ENCODE results near the gene SHOC2. TPM values are rescaled to one million over a fixed set of nuclear protein-coding genes. Genes with fewer than 3 reads are reported as not detected.

The SHOC2 gene
- total and polyA plus RNA-seq, 7 donors: 20.0 to 45.8 (median 35.4) TPM

DNA sequence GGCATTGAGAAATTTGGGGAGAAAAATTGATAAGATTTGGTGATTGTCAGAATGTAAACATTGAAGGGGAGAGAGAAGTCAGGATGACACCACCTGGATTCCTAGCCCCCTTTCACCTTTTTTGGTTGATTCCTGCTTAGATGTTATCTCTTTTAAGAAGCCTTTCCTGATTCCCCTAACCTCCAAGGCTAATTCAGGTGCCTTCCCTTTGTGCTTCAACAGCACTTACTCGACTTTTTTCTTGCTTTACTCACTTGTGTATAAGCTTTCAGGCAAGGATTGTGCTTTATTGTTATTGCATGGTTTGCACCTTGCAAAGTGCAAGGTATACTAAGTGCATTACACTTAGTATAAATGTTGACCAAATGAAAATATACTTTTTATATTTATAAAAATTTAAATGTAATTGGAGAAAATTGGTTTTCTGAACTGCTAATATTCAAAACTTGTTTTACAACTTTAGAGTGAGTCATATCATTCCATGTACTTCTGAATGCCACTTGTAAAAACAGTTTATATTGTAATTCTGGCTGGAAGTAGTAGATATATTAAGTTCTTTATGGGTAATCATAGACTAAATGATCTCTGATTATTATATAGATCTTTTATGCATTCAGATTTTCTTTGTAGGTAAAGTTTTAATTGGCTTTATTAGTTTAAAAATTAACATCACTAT lies 13.2 kb downstream of the SHOC2 start:
- Histone ChIP-seq H3K27ac (no peak overlapping the region), H3K4me1 (peaks cover 9% of the 10 kb centered on the region), H3K27me3 (ENCODE audit: insufficient read depth in 3 of 3, low read length in 2 of 3) (no peaks in the 10 kb centered on the region), H3K36me3 (ENCODE audit: insufficient read depth in 1 of 2, low read depth in 1 of 2) (no peaks in the 10 kb centered on the region), H3K9me3 (no peaks in the 10 kb centered on the region), H3K4me3 (no peak overlapping the region)
- intact Hi-C loops (cut with DNase I): loop anchor here in 1 of 2 donors (10.0 kb wide), 1 partner anchor 52 kb away; no protein-coding TSS in a partner anchor
- DNase-seq: no peak
- TF ChIP-seq, protein P1, sequence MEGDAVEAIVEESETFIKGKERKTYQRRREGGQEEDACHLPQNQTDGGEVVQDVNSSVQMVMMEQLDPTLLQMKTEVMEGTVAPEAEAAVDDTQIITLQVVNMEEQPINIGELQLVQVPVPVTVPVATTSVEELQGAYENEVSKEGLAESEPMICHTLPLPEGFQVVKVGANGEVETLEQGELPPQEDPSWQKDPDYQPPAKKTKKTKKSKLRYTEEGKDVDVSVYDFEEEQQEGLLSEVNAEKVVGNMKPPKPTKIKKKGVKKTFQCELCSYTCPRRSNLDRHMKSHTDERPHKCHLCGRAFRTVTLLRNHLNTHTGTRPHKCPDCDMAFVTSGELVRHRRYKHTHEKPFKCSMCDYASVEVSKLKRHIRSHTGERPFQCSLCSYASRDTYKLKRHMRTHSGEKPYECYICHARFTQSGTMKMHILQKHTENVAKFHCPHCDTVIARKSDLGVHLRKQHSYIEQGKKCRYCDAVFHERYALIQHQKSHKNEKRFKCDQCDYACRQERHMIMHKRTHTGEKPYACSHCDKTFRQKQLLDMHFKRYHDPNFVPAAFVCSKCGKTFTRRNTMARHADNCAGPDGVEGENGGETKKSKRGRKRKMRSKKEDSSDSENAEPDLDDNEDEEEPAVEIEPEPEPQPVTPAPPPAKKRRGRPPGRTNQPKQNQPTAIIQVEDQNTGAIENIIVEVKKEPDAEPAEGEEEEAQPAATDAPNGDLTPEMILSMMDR (IDR thresholded peaks at IDR 0.05): no peak
- no peak for ATAC-seq
- WGBS, 3 donors: 48 to 83% (median 55%) methylated on average over 1 of the region's 1 CpG

DNA sequence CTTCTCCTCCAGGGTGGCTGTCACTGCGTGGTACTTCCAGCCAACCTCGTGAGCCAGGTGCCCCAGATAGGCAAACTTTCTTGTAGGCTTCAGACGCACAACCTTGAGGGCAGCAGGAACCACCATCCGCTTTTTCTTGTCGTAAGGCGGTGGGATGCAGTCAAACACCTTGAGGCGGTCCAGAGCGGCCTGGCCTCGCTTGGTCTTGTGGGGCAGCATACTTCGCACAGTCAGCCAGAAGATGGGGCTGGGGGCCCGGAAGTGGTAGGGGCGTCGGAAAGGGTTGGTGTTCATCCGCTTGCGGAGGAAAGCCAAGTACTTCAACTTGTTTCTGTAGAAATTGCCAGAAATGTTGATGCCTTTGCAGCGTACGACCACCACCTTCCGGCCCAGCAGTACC lies 17.4 kb downstream of the SHOC2 start:
- TF ChIP-seq, protein P1 (IDR thresholded peaks at IDR 0.05): no peak
- Histone ChIP-seq H3K27me3 (ENCODE audit: insufficient read depth in 3 of 3, low read length in 2 of 3) (no peaks in the 10 kb centered on the region), H3K36me3 (ENCODE audit: insufficient read depth in 1 of 2, low read depth in 1 of 2) (peaks cover 0 to 3% of the 10 kb centered on the region in 2 donors), H3K9me3 (no peaks in the 10 kb centered on the region), H3K27ac (no peak overlapping the region), H3K4me3 (no peak overlapping the region), H3K4me1 (no peaks in the 10 kb centered on the region)
- no peak for ATAC-seq
- intact Hi-C loops (cut with DNase I): loop anchor here in 1 of 2 donors (10.0 kb wide), 1 partner anchor 48 kb away; no protein-coding TSS in a partner anchor
- 97 to 99% (median 98%) methylated on average over 18 of the region's 18 CpGs for WGBS, 3 donors
- DNase-seq: peak in 1 of 2 donors; percentile 25

DNA sequence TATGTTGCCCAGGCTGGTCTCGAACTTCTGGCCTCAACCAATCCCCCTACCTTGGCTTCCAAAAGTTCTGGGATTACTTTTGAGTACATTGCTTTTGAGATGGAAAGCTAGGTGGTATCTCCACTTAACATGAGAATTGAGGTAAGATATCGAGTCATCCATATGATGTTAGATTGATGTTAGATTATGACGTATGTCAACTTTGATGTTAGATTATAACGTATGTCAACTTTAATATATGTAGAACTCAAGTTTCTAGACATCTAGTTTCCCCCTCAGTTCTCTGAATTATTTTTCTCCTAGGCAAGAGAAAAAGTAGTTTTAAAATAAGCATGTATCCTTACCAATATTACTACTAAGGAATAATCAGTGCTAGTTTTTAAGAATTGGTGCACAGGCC lies 20.0 kb downstream of the SHOC2 start:
- Histone ChIP-seq H3K4me3 (no peak overlapping the region), H3K27me3 (ENCODE audit: insufficient read depth in 3 of 3, low read length in 2 of 3) (no peaks in the 10 kb centered on the region), H3K27ac (no peak overlapping the region), H3K4me1 (no peaks in the 10 kb centered on the region), H3K36me3 (ENCODE audit: insufficient read depth in 1 of 2, low read depth in 1 of 2) (peaks cover 0 to 8% of the 10 kb centered on the region in 2 donors), H3K9me3 (no peaks in the 10 kb centered on the region)
- ATAC-seq (no peak), DNase-seq (no peak)
- intact Hi-C loops (cut with DNase I): loop anchor here in 1 of 2 donors (10.0 kb wide), 1 partner anchor 45 kb away; no protein-coding TSS in a partner anchor
- TF ChIP-seq, protein P1 (IDR thresholded peaks at IDR 0.05): no peak
- WGBS, 3 donors: 97% methylated on average over 4 of the region's 4 CpGs

DNA sequence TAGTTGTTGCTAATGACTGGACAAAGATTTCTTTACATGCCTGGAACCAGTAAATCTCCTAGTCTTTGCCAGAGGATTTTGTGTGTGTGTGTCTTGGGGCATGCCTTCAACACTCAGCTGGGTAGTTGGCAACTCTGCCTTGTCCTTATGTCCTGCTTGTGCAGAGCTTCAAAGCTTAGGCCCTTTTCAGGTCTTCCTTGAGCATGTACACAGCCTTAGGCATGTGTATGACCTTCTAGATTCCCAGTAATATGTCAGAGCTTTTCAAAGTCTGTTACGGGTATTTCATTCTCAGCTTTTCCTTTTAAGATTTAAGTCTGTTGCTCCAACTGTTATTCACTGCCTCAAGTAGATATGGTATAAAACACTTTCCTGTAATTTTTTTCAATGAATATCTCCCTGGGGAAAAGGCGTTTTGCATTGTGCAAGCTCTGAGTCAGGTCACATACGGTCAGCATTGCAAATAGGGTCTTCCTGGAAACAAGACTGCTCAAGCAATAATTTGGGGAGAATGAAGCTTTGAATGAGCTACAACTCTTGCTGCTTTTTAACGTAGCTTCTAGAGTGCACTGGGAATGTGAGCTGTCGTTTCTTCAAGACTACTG lies 25.5 kb downstream of the SHOC2 start:
- peak in 3 of 4 donors; percentile 53 to 61 (median 54) for ATAC-seq
- 63 to 64% (median 63%) methylated on average over 5 of the region's 5 CpGs for WGBS, 3 donors
- Histone ChIP-seq H3K4me3 (no peak overlapping the region), H3K4me1 (peaks cover 3% of the 10 kb centered on the region), H3K27ac (no peak overlapping the region), H3K9me3 (no peaks in the 10 kb centered on the region), H3K27me3 (ENCODE audit: insufficient read depth in 3 of 3, low read length in 2 of 3) (no peaks in the 10 kb centered on the region), H3K36me3 (ENCODE audit: insufficient read depth in 1 of 2, low read depth in 1 of 2) (peaks cover 0 to 12% of the 10 kb centered on the region in 2 donors)
- no peak for DNase-seq
- intact Hi-C loops (cut with DNase I): no loop called here
- TF ChIP-seq, protein P1 (IDR thresholded peaks at IDR 0.05): no peak
